Measurements from ENCODE around the gene MYMK.
"Not testable (repeated sequence)": the region's sequence is repeated elsewhere in the genome, so short reads cannot be mapped to it uniquely, and the experiment has no call there.

The MYMK gene, protein sequence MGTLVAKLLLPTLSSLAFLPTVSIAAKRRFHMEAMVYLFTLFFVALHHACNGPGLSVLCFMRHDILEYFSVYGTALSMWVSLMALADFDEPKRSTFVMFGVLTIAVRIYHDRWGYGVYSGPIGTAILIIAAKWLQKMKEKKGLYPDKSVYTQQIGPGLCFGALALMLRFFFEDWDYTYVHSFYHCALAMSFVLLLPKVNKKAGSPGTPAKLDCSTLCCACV

DNA sequence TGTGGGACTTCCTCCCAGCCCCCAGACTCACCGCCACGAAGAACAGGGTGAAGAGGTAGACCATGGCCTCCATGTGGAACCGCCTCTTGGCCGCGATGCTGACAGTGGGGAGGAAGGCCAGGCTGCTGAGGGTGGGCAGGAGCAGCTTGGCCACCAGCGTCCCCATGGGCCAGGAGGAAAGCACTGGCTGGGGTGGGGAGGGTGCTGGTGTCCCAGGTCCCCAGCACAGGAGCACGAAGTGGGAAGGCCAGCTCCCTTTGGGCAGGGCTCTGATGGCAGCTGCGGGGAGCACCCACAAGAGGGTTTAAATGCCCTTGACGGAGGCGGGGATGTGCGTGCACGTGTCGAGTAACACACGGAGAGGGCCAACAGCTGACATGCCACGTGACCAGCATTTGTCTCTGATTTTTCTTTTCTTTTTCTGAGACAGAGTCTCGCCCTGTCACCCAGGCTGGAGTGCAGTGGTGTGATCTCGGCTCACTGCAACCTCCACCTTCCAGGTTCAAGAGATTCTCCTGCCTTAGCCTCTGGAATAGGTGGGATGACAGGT, at the start of gene MYMK:
Gene MYMK (minus strand): TSS at position 281 of the 550 bp plus-strand sequence. CDS start 115 bp downstream, at position 166.
- no peak for DNase-seq (ENCODE audit: low read depth in 2 of 2)

DNA sequence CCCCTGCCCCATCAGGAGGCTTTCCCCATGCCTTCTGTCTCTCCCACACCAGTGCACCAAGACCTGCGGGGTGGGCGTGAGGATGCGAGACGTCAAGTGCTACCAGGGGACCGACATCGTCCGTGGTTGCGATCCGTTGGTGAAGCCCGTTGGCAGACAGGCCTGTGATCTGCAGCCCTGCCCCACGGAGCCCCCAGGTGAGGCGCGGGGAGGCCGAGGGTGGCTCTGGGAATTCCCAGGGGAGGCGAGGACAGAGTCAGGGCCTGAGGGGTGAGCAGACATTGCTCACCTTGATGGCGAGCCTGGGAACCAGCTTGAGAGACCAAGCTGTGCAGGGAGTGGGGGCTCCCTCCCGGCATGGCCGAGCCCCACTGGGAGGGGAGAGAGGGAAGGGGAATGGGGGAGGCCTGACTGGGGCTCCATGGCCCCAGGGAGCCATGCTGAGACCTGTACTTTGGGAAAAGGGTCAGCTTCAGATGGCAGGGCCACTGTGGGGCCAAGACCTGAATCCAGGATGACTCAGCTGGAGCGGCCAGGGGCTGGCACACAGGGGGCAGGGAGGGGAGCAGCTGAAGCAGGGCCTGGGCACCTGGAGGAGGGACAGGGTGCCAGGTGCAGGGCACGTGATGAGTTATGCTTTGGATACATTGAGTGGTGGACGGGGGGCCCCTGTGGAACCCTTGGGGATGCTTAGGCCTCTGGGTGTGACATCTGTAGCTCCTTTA, 49.2 kb upstream of the MYMK start:
- no peak for DNase-seq (ENCODE audit: low read depth in 2 of 2)

DNA sequence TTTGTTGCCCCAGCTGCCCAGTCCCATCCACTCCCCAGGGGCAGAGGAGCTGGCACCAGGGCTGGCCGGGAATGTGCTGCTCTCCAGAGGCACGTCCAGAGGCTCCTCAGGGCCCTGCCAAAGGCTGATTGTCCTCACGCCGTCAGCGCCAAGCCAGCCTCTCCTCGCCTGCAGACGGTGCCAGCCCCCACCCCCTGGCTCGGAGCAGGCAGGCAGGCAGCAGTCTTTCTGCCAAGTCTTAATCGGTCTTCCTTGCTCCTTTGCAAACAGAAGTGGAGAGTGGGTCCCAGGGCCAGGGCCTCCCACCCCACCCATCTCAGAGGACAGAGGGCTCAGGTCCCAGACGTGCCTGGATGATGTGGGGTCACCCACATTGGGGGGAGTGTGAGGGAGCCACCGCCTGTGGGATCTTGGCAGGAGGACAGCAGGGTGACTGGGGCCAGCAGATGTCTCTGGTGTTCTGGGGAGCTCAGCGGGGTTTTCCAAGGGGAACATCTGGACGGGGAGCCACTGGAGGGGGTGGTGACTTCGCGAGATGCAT, 48.1 kb upstream of the MYMK start:
- DNase-seq (ENCODE audit: low read depth in 2 of 2): no peak

DNA sequence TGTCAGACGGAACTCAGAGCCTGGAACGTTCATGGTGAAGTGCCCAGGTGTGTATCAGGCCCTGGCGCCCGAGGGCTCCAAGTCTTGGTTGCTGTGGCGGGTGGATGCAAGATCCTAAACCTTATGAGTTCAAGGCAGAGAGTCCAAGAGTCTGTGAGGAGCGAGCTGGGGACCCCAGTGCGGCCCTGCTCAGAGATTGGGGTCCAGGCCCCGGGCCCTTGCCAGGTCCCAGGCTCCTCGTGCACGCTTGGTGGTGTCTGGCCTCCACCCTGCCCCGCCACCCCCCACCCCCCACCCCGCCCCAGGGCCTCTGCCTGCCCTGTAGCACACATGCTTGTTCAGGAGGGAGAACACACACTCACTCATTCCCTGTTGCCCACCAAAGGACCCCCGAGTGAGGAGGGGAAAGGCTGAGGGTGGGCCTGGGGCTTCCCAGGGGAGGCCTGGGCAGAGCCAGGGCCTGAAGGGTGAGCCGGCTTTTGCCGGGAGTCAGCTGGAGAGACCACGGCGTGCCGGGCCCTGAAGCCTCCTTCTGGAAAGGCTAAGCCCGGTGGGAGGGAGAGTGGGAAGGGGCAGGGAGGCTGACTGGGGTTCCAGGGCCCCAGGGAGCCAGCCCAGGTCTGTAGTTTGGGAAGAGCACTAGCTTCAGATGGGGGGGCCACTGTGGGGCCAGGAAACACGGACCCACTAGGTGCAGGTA, 47.3 kb upstream of the MYMK start:
- no peak for DNase-seq (ENCODE audit: low read depth in 2 of 2)

DNA sequence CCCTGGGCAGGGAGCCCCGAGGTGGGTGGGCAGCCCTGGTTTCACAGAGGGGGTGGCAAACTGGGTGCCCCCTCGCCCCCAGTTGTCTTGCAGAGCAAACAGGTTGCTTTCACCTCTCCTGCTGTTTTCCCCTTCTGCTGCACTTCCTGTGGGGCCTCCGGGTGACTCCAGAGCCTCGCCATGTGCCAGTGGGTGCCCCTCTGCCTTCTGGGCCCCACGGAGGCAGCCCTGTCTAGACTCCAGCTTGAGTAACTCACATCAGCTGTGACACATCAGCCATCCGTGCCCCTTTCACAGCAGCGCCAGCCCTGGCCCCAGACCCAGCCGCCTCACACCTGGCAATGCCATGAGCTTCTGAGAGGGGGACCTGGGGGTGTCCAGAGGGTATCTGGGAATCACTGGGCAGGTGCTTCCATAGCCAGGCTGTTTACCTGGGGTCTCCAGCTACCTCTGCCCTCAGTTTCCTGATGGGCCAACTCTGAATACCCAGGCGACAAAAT, 46.7 kb upstream of the MYMK start:
- DNase-seq (ENCODE audit: low read depth in 2 of 2): no peak

DNA sequence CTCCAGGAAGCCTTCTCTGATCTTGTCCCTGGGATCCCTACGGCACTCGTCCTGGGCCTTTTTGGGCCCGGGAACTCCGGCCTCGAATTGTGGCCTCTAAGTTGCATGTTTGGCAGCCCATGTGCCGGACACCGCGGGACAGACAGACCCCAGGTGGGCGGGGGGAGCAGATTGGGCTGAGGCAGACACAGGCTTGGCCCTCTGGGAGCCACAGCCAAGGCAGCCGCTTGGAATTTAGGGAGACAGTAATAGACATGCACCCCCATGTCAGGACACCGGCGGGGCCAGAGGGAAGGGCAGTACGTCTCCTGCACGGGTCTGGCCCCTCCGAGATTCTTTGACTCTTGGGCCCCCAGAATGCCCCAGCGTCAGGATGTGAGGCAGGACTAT, 45.9 kb upstream of the MYMK start:
- DNase-seq (ENCODE audit: low read depth in 2 of 2): no peak

DNA sequence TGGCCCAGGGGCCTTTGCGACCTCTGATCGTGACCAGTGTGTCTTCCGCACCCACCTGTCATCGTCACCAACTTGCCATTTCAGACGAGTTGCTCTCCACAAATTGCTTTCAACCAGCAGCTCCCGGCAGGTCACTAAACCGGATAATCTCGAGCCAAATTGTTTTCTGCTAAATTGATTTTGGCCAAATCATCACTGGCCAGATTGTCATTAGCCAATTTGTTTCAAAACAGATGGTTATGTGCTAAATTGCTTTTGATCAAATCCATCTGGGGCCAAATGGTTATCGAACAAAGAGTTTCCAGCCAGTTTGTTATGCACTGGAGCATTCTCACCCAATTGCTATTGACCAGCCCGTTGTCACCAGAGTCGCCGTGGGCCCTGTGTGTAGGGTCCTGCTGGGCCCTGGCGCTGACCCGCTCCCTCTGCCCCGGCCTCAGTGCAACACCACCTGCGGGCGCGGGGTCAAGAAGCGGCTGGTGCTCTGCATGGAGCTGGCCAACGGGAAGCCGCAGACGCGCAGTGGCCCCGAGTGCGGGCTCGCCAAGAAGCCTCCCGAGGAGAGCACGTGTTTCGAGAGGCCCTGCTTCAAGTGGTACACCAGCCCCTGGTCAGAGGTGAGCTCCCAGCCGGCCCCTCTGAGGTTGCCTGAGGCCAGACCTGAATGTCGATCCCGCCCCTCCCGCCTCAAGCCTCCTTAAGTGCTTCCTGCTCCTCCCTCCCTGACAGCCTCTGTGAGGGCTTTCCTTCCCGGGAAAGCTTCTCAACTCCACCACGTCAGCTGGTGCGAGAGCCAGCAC, 45.3 kb upstream of the MYMK start:
- DNase-seq (ENCODE audit: low read depth in 2 of 2): no peak

DNA sequence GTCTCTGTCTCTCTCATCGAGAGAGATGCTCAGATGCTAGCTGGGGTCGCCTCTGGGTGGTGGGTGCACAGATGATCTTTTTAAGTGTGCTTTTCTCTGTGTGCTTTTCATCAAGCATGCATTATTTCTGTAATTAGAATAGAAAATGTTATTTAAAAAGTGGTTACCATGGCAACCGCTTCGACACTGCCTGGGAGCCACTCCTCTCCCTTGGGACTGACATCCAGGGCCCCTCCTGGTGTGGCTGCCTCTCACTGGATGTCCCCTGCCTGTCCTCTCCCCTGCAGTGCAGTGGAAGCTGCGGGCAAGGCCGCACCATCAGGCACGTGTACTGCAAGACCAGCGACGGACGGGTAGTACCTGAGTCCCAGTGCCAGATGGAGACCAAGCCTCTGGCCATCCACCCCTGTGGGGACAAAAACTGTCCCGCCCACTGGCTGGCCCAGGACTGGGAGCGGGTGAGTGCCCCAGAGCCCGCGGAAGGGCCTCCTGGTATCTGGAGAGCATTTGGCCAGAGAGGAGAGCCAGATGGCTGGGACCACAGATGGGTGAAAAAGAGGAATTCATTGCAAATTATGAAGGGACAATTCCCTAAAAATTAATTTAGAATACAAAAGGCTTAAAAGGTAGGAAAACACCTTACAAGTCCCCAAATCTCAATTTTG, 44.5 kb upstream of the MYMK start:
- DNase-seq (ENCODE audit: low read depth in 2 of 2): no peak

DNA sequence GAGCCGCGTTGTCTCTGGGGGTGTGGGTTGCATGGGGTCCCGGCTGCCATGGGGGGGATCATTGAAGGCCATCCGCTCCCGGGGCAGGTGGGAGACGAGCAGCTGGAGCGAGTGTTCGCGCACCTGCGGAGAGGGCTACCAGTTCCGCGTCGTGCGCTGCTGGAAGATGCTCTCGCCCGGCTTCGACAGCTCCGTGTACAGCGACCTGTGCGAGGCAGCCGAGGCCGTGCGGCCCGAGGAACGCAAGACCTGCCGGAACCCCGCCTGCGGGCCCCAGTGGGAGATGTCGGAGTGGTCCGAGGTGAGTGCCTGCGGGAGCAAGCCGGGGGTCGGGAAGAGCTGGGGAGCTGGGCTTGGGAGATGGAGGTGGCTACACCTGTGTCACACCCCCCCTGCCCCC, 43.4 kb upstream of the MYMK start:
- DNase-seq (ENCODE audit: low read depth in 2 of 2): no peak

DNA sequence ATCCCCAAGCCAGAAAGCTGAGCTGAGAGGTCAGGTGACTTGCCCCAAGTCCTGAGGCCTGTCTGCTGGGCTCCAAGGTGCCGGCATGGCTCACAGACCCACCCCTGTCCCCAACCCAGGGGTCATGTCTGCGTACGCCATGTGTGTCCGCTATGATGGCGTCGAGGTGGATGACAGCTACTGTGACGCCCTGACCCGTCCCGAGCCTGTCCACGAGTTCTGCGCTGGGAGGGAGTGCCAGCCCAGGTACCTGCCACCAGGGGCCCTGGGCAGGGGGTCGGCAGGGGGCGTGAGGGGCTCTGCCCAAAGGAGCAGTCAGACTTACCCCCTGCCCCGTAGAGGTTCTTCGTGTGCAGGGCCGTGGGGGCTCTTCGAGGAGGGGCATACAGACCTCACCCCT, 42.1 kb upstream of the MYMK start:
- DNase-seq (ENCODE audit: low read depth in 2 of 2): no peak

DNA sequence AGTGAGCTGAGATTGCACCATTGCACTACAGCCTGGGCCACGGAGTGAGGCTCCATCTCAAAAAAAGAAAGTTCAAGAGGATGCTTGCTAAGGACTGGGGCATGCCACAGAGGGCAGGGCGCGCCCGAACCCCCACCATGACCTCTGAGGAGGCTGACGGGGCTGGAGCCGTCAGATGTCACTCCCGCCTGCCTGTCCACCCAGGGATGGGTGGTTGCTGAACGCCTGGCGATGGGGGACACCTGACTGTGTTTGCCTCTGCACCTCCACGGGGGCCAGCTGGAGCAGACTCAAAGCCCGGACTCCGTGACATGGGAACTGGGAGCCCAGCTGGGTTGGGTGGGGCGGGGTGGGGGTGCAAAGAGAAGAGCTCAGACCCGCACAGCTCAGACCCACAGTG, 41.6 kb upstream of the MYMK start:
- DNase-seq (ENCODE audit: low read depth in 2 of 2): no peak

DNA sequence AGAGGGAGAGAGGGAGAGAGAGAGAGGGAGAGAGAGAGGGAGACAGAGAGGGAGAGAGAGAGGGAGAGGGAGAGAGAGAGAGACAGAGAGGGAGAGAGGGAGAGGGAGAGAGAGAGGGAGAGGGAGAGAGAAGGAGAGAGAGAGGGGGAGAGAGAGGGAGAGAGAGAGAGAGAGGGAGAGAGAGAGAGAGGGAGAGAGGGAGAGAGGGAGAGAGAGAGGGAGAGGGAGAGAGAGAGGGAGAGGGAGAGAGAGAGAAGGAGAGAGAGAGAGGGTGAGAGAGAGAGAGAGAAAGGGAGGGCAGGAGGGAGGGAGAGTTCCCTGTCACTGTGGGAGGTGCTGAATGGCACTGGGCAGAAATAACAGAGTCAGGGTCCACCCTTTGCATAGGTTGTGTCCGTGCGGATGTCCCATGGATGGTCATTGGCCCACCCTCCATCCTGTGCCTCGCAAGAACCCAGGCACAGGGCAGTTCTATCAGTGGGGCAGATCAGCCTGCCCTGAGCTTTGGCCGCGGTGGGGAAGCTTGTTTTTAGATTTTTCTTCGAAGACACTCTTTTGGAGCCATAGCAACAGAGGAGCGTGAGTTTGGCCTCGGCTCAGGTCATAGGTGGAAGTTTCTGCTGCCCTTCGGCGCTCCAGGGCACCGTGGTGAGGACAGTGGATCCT, 39.8 kb upstream of the MYMK start:
- DNase-seq (ENCODE audit: low read depth in 2 of 2): no peak

DNA sequence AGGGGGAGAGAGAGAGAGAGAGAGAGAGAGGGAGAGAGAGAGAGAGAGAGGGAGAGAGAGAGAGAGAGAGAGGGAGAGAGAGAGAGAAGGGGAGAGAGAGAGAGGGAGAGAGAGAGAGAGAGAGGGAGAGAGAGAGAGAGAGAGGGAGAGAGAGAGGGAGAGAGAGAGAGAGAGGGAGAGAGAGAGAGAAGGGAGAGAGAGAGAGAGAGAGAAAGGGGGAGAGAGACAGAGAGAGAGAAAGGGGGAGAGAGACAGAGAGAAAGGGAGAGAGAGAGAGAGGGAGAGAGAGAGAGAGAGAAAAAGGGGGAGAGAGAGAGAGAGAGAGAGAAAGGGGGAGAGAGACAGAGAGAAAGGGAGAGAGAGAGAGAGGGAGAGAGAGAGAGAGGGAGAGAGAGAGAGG, 39.1 kb upstream of the MYMK start:
- not testable (repeated sequence) for DNase-seq (ENCODE audit: low read depth in 2 of 2)

DNA sequence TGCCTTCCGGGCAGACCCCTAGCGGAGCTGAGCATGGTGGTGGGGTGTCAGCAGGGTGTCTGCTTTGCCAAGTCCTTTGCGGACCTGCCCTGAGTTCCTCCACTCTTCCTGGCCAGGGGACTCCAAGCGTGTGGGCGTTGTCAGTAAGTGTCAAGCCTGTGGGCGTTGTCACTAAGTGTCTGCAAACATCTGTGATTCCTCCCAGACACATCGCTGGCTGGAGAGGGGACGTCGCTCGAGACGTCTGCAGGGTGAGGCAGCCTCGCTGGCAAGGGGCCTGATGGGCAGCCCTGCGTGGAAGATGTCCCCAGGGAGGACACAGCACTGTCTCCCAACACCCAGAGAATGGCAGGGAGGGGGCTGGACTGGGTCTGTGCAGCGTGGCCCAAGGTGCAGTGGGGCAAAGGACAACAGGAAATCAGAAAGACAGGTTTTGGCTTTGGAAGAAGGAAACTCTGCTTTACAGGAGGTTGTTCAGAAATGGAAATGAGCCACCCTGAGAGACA, 38.6 kb upstream of the MYMK start:
- DNase-seq (ENCODE audit: low read depth in 2 of 2): no peak

DNA sequence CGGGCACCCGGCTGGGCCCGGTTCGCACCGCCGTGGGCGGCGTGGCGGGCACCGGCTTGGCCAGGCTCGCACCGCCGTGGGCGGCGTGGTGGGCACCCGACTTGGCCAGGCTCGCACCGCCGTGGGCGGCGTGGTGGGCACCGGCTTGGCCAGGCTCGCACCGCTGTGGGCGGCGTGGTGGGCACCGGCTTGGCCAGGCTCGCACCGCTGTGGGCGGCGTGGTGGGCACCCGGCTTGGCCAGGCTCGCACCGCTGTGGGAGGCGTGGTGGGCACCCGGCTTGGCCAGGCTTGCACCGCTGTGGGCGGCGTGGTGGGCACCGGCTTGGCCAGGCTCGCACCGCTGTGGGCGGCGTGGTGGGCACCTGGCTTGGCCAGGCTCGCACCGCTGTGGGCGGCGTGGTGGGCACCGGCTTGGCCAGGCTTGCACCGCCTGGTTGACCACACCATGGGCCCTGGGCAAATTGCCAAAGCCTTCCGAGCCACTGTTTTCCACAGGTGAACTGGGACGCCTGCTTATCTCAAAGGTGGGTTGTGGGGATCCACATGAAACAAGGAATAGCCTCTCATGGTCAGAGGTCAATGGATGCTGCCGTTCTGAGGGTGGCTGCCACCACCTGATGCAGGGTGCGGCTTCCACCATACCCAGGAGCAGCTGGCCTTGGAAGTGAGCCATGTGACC, 38.0 kb upstream of the MYMK start:
- DNase-seq (ENCODE audit: low read depth in 2 of 2): no peak

DNA sequence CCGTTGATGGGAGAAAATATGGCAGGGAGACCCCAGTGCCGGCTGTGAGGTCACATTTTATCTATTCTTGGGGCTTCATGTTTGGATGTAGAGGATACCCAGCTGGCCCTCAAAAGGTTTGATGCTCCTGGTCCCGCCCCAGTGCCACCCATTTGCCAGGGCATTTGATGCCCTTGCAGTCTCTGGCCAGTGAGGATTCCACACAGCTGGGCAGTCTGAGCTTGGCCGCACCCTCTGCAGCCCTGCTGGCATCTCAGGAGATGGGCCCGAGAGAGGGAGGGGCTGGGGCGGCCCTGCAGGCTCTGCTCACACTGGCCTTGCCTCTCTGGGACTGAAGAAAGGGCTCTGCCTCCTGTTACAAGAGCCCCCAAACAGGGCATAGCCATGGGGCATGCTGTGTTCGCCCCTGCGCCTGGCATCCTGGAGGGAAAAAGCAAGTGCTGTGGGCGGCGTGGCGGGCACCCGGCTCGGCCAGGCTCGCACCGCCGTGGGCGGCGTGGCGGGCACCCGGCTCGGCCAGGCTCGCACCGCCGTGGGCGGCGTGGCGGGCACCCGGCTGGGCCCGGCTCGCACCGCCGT, 37.3 kb upstream of the MYMK start:
- DNase-seq (ENCODE audit: low read depth in 2 of 2): no peak

DNA sequence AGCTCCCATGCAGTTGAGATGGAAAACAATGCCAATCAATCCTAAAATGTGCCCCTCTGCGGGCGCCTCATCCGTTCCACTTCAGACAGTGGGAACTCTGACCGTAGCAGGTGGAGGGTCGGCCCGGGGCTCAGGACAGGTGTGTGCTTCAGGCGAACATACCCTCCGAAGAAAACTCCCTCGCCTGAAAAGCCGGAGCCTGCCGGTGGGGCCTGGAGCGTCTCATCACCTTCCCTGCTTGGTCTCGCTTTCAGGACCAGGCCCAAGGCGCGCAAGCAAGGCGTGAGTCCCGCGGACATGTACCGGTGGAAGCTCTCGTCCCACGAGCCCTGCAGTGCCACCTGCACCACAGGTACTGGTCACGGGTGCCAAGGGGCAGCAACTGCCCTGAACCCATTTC, 36.2 kb upstream of the MYMK start:
- DNase-seq (ENCODE audit: low read depth in 2 of 2): no peak

DNA sequence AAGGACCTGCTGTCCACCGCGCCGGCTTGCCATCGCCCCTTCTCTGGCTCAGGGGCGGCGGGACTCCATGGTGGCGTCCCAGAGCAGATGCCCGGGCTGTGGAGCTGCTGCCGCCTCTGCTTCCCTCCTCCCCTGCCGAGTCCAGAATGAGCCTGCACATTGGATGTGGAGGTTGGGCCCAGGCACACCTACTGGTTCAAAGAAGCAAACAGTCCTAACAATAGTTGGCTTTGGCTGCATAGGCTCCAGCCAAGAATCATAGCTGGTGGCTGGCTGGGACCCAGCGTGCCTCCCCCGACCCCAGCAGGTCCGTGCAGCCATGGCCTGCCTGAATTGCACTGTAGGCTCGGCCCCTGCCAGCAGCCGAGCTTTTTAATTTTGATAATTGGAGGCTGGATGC, 35.6 kb upstream of the MYMK start:
- no peak for DNase-seq (ENCODE audit: low read depth in 2 of 2)
